ENCODE measurements around the gene SPHKAP.
"Not testable (repeated sequence)": the region's sequence is repeated elsewhere in the genome, so short reads cannot be mapped to it uniquely, and the experiment has no call there.

SPHKAP gene

GRCh38 chr2:228094377-228094921 lies 87.0 kb downstream of the SPHKAP start:
- no peak for DNase-seq

GRCh38 chr2:228092056-228092455 lies 89.4 kb downstream of the SPHKAP start:
- no peak for DNase-seq

GRCh38 chr2:228086561-228086960 lies 94.9 kb downstream of the SPHKAP start:
- no peak for DNase-seq

- DNase-seq: no peak
Observed at GRCh38 chr2:228084717-228085116, 96.8 kb downstream of the SPHKAP start.

- DNase-seq: no peak
Observed at GRCh38 chr2:228083131-228083530, 98.4 kb downstream of the SPHKAP start.

GRCh38 chr2:228082571-228082970 lies 98.9 kb downstream of the SPHKAP start:
- DNase-seq: no peak

GRCh38 chr2:228079194-228079593 lies 102.3 kb downstream of the SPHKAP start:
- DNase-seq: no peak

- not testable (repeated sequence) for DNase-seq
Observed at GRCh38 chr2:228076695-228077094, 104.8 kb downstream of the SPHKAP start.

GRCh38 chr2:228072669-228073068 lies 108.8 kb downstream of the SPHKAP start:
- no peak for DNase-seq

- no peak for DNase-seq
Observed at GRCh38 chr2:228067309-228067708, 114.2 kb downstream of the SPHKAP start.

GRCh38 chr2:228066126-228066798 lies 115.2 kb downstream of the SPHKAP start:
- DNase-seq: no peak

GRCh38 chr2:228065686-228066085 lies 115.8 kb downstream of the SPHKAP start:
- DNase-seq: no peak

GRCh38 chr2:228064796-228065315 lies 116.6 kb downstream of the SPHKAP start:
- no peak for DNase-seq

- no peak for DNase-seq
Observed at GRCh38 chr2:228064024-228064423, 117.5 kb downstream of the SPHKAP start.

- DNase-seq: no peak
Observed at GRCh38 chr2:228063558-228063957, 117.9 kb downstream of the SPHKAP start.

- DNase-seq: peak in 1 of 58 donors; percentile 9
Observed at GRCh38 chr2:228059735-228060134, 121.8 kb downstream of the SPHKAP start.

- DNase-seq: peak in 1 of 58 donors; percentile 16
Observed at GRCh38 chr2:228056293-228057097, 125.0 kb downstream of the SPHKAP start.

- peak in 3 of 58 donors; percentile 1 to 40 (median 9) for DNase-seq
Observed at GRCh38 chr2:228048838-228049490, 132.5 kb downstream of the SPHKAP start.

- DNase-seq: no peak
Observed at GRCh38 chr2:228040995-228041394, 140.5 kb downstream of the SPHKAP start.

GRCh38 chr2:228039752-228040534 lies 141.5 kb downstream of the SPHKAP start:
- DNase-seq: no peak

GRCh38 chr2:228038967-228039366 lies 142.5 kb downstream of the SPHKAP start:
- DNase-seq: no peak

Data from anterior cingulate cortex (tissue), 58 donors.